HepG2 (cell line): ENCODE measurements around the gene MYO10. TPM values are rescaled to one million over a fixed set of nuclear protein-coding genes. Genes with fewer than 3 reads are reported as not detected.

Experiments
- ATAC-seq: fragments of 200-7000 bp; cut with Tn5 transposase; 3 replicates; pipeline ENCODE4 v1.9.1; 2020; ENCODE audit warnings: mild to moderate bottlenecking, moderate library complexity
- BruUV-seq: library from RNA; stranded (reverse); fragments of 400-500 nt; replicated peaks from 2 replicates; lab custom pipeline; 2021; lab: Mats Ljungman, UMichigan
- CTCF ChIA-PET: fragments of 300-600 bp; formaldehyde crosslinking; extraction: SDS; loops from one replicate; lab custom pipeline; 2021; ENCODE audit warnings: low total read pairs, inconsistent platforms, low intra/inter-chr PET ratio; lab: Yijun Ruan, JAX
- POLR2A ChIA-PET: fragments of 350-600 bp; sonication (Branson Sonifier 250); formaldehyde crosslinking; loops from one replicate; lab custom pipeline; 2020; ENCODE audit warnings: antibody characterized with exemption, inconsistent platforms; lab: Yijun Ruan, JAX
- DNase-seq: peaks from one replicate; pipeline ENCODE4 v3.0.0-alpha.2; 2015; ENCODE audit warnings: low spot score
- FAIRE-seq: peaks from 3 replicates; lab custom pipeline; 2011; peaks lifted over from hg19 to GRCh38; lab: Jason Lieb, UNC
- H2AFZ ChIP-seq: one replicate; pipeline ENCODE4 v1.6.1; 2011; ENCODE audit warnings: low read length, inconsistent platforms
- H3K27ac ChIP-seq: fragments of 300-600 bp; 3 replicates; pipeline ENCODE4 v1.8.0; 2011; ENCODE audit warnings: mixed run types, mild to moderate bottlenecking, mixed read lengths, low read length, inconsistent platforms; ENCODE audit not compliant: insufficient read depth; ENCODE audit errors: extremely low read length
- H3K27me3 ChIP-seq, 2 experiments: fragments of 200-600 bp in 1 of 2; 2 replicates in 1 of 2; 3 replicates in 1 of 2; pipeline versions ENCODE4 v1.6.0 to v1.8.0; 2011; ENCODE audit warnings: low read length in 2 of 2, mild to moderate bottlenecking in 2 of 2, moderate library complexity in 2 of 2, inconsistent platforms in 1 of 2; ENCODE audit not compliant: insufficient read depth in 2 of 2, control insufficient read depth in 1 of 2
- H3K36me3 ChIP-seq, 2 experiments: fragments of 200-600 bp in 1 of 2; replicated peaks in 1 of 2; 2 replicates in 1 of 2; 3 replicates in 1 of 2; pipeline versions ENCODE4 v1.5.1 to v1.8.0; 2011; ENCODE audit warnings: low read length in 2 of 2, inconsistent platforms in 1 of 2; ENCODE audit not compliant: insufficient read depth in 2 of 2, control insufficient read depth in 1 of 2
- H3K4me1 ChIP-seq: 2 replicates; pipeline ENCODE4 v1.5.1; 2012; ENCODE audit warnings: low read length, inconsistent platforms; ENCODE audit not compliant: insufficient read depth
- H3K4me2 ChIP-seq: 2 replicates; pipeline ENCODE4 v1.6.0; 2011; ENCODE audit warnings: low read depth, low read length, inconsistent platforms
- H3K4me3 ChIP-seq, 3 experiments: fragments of 200-600 bp in 1 of 3; sonication (generic), shearing (Covaris generic) in 1 of 3; replicated peaks in 1 of 3; 2 replicates each; pipeline ENCODE4 v1.5.1; 2011 to 2016; ENCODE audit warnings: low read length in 3 of 3, inconsistent platforms in 2 of 3, low read depth in 2 of 3, mild to moderate bottlenecking in 2 of 3, control low read depth in 1 of 3, mixed read lengths in 1 of 3; ENCODE audit not compliant: insufficient read depth in 1 of 3
- H3K79me2 ChIP-seq: one replicate; pipeline ENCODE4 v1.6.1; 2011; ENCODE audit warnings: low read length, inconsistent platforms; ENCODE audit not compliant: insufficient read depth
- H3K9ac ChIP-seq: 2 replicates; pipeline ENCODE4 v1.6.0; 2011; ENCODE audit warnings: mild to moderate bottlenecking, low read depth, low read length, inconsistent platforms; ENCODE audit not compliant: insufficient read depth
- H3K9me3 ChIP-seq: 2 replicates; pipeline ENCODE4 v1.5.1; 2012; ENCODE audit warnings: mild to moderate bottlenecking, low read length
- H4K20me1 ChIP-seq: 2 replicates; pipeline ENCODE4 v1.6.0; 2011; ENCODE audit warnings: inconsistent platforms, mild to moderate bottlenecking, low read length, moderate library complexity; ENCODE audit not compliant: insufficient read depth
- ESRRA ChIP-seq: sonication (generic); formaldehyde crosslinking; IDR thresholded peaks from 2 replicates; pipeline ENCODE4 v1.5.1; 2020; ENCODE audit warnings: mild to moderate bottlenecking, low read depth, missing genetic modification reagents
- GLMP ChIP-seq: sonication (generic); formaldehyde crosslinking; IDR thresholded peaks from 2 replicates; pipeline ENCODE4 v1.9.0; 2021; ENCODE audit warnings: missing genetic modification reagents, mild to moderate bottlenecking, borderline replicate concordance
- KLF6 ChIP-seq: IDR thresholded peaks from 2 replicates; pipeline ENCODE4 v1.8.0; 2016; ENCODE audit warnings: missing biosample characterization, missing genetic modification reagents
- PRMT3 ChIP-seq: sonication (generic); formaldehyde crosslinking; IDR thresholded peaks from 2 replicates; pipeline ENCODE4 v1.8.1; 2022; ENCODE audit warnings: low read depth, mild to moderate bottlenecking, moderate library complexity, missing genetic modification reagents, borderline replicate concordance
- ZBTB1 ChIP-seq: sonication (generic); formaldehyde crosslinking; IDR thresholded peaks from 2 replicates; pipeline ENCODE4 v1.4.0; 2020; ENCODE audit warnings: missing genetic modification reagents, borderline replicate concordance
- ZNF615 ChIP-seq: sonication (generic); formaldehyde crosslinking; IDR thresholded peaks from 2 replicates; pipeline ENCODE4 v1.5.0; 2020; ENCODE audit warnings: mild to moderate bottlenecking, missing genetic modification reagents, borderline replicate concordance
- ZNF781 ChIP-seq: sonication (generic); formaldehyde crosslinking; IDR thresholded peaks from 2 replicates; pipeline ENCODE4 v1.5.1; 2020; ENCODE audit warnings: borderline replicate concordance, mild to moderate bottlenecking, missing genetic modification reagents; ENCODE audit errors: not compliant biosample characterization
- WGBS: methylation state at CpG from one replicate; pipeline ENCODE4 v1.1.6; 2017; ENCODE audit warnings: low lambda C conversion rate; 5-methylcytosine and 5-hydroxymethylcytosine counted together
- in situ Hi-C: cut with HindIII; loops from 2 replicates; pipeline ENCODE4 v1.10.0; 2017; ENCODE audit warnings: low pct_unique_long_range_greater_than_20kb; ENCODE audit not compliant: extremely low pct_ligation_motif_present
- intact Hi-C: fragments of 100-400 bp; cut with micrococcal nuclease; formaldehyde crosslinking; loops from one replicate; pipeline ENCODE4 v1.10.0; 2022; ENCODE audit not compliant: unreplicated experiment
- polyA plus RNA-seq, 8 experiments: library from polyadenylated mRNA; depleted of rRNA in 3 of 8; stranded (reverse) in 7 of 8; unstranded in 1 of 8; fragments of >200 nt; fragmentation: Illumina TruSeq in 4 of 8; extraction: Trizol in 4 of 8; gene quantifications; 2 replicates each; pipeline versions ENCODE4 v1.2.1 to v1.2.3, GENCODE V29; 2011 to 2016; ENCODE audit warnings: low read depth in 4 of 8, missing spikeins in 1 of 8, mixed read lengths in 1 of 8; ENCODE audit not compliant: insufficient read depth in 1 of 8
- total RNA-seq, 5 experiments: library from RNA; depleted of rRNA; stranded (reverse); fragments of >200 nt; fragmentation: Illumina TruSeq; extraction: Trizol; gene quantifications; 2 replicates each; pipeline ENCODE4 v1.2.3, GENCODE V29; 2016; ENCODE audit warnings: low read depth in 1 of 5
- TF ChIP-seq, protein P1 (sequence below): sonication (generic); formaldehyde crosslinking; IDR thresholded peaks from 2 replicates; pipeline ENCODE4 v1.8.1; 2023; ENCODE audit warnings: mild to moderate bottlenecking, inconsistent platforms, moderate library complexity, missing genetic modification reagents, borderline replicate concordance
- TF ChIP-seq, protein P2 (sequence below): sonication (generic); formaldehyde crosslinking; IDR thresholded peaks from 2 replicates; pipeline ENCODE4 v1.5.0; 2020; ENCODE audit warnings: mild to moderate bottlenecking, missing genetic modification reagents, borderline replicate concordance

Gene MYO10
- total and polyA plus RNA-seq, 2 of the 13 experiments (the other 11 are each of a cell fraction or from before 2014, with no cell fraction given) = 4.5 to 14.0 TPM

DNA sequence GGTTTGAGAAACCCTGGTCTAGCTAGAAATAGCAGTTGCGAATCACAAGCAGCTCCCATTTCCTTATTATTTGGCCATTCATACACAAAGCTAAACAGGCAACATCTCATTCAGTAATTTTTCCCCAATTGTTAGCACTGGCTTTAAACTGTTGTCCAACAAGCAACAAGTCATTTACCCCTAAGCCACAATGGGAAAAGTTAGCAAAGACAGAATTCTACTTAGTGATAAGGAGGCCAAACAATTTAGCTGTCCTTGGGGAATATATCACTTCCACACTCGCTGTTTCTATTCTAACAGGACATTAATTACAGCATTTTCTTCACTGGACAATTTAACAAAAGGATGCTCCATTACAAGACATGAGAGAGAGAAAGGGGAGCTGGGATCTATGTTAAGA lies 2.8 kb downstream of the MYO10 start:
- Histone ChIP-seq H3K4me2 (no peak overlapping the region), H3K4me3 (no peak overlapping the region)

More for the DNA sequence above, 2.8 kb downstream of the MYO10 start:
- POLR2A ChIA-PET = no interaction called here
- H4K20me1 ChIP-seq = no peaks in the 10 kb centered on the region; the same call in 1 of the 2 replicates
- CTCF ChIA-PET = interaction anchor here (2.2 kb wide), 1 partner anchor 256 kb away, joined by 7 read pairs; no protein-coding TSS in a partner anchor
- H3K79me2 ChIP-seq = no peaks in the 10 kb centered on the region
- BruUV-seq = no TSS peak
- in situ Hi-C loops = loop anchor here (10.0 kb wide), 1 partner anchor 251 kb away; no protein-coding TSS in a partner anchor
- TF ChIP-seq ZNF781 (CRISPR knock-in tag) (no peak), ESRRA (CRISPR knock-in tag) (no peak), ZNF615 (CRISPR knock-in tag) (no peak), GLMP (CRISPR knock-in tag) (no peak), KLF6 (CRISPR knock-in tag) (no peak), ZBTB1 (no peak), PRMT3 (CRISPR knock-in tag) (no peak)
- TF ChIP-seq, protein P1, sequence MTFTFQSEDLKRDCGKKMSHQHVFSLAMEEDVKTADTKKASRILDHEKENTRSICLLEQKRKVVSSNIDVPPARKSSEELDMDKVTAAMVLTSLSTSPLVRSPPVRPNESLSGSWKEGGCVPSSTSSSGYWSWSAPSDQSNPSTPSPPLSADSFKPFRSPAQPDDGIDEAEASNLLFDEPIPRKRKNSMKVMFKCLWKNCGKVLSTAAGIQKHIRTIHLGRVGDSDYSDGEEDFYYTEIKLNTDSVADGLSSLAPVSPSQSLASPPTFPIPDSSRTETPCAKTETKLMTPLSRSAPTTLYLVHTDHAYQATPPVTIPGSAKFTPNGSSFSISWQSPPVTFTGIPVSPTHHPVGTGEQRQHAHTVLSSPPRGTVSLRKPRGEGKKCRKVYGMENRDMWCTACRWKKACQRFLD = no peak
- TF ChIP-seq, protein P2, sequence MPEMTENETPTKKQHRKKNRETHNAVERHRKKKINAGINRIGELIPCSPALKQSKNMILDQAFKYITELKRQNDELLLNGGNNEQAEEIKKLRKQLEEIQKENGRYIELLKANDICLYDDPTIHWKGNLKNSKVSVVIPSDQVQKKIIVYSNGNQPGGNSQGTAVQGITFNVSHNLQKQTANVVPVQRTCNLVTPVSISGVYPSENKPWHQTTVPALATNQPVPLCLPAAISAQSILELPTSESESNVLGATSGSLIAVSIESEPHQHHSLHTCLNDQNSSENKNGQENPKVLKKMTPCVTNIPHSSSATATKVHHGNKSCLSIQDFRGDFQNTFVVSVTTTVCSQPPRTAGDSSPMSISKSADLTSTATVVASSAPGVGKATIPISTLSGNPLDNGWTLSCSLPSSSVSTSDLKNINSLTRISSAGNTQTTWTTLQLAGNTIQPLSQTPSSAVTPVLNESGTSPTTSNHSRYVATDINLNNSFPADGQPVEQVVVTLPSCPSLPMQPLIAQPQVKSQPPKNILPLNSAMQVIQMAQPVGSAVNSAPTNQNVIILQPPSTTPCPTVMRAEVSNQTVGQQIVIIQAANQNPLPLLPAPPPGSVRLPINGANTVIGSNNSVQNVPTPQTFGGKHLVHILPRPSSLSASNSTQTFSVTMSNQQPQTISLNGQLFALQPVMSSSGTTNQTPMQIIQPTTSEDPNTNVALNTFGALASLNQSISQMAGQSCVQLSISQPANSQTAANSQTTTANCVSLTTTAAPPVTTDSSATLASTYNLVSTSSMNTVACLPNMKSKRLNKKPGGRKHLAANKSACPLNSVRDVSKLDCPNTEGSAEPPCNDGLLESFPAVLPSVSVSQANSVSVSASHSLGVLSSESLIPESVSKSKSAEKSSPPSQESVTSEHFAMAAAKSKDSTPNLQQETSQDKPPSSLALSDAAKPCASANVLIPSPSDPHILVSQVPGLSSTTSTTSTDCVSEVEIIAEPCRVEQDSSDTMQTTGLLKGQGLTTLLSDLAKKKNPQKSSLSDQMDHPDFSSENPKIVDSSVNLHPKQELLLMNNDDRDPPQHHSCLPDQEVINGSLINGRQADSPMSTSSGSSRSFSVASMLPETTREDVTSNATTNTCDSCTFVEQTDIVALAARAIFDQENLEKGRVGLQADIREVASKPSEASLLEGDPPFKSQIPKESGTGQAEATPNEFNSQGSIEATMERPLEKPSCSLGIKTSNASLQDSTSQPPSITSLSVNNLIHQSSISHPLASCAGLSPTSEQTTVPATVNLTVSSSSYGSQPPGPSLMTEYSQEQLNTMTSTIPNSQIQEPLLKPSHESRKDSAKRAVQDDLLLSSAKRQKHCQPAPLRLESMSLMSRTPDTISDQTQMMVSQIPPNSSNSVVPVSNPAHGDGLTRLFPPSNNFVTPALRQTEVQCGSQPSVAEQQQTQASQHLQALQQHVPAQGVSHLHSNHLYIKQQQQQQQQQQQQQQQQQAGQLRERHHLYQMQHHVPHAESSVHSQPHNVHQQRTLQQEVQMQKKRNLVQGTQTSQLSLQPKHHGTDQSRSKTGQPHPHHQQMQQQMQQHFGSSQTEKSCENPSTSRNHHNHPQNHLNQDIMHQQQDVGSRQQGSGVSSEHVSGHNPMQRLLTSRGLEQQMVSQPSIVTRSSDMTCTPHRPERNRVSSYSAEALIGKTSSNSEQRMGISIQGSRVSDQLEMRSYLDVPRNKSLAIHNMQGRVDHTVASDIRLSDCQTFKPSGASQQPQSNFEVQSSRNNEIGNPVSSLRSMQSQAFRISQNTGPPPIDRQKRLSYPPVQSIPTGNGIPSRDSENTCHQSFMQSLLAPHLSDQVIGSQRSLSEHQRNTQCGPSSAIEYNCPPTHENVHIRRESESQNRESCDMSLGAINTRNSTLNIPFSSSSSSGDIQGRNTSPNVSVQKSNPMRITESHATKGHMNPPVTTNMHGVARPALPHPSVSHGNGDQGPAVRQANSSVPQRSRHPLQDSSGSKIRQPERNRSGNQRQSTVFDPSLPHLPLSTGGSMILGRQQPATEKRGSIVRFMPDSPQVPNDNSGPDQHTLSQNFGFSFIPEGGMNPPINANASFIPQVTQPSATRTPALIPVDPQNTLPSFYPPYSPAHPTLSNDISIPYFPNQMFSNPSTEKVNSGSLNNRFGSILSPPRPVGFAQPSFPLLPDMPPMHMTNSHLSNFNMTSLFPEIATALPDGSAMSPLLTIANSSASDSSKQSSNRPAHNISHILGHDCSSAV (CRISPR knock-in tag) = no peak
- H3K27me3 ChIP-seq = peaks cover 3 to 37% of the 10 kb centered on the region in 2 experiments; a peak in 3 of 5 replicates
- intact Hi-C loops = loop anchor here (5.0 kb wide), 1 partner anchor 141 kb away; no protein-coding TSS in a partner anchor
- 79% methylated on average over 2 of the region's 2 CpGs for WGBS
- H2AFZ ChIP-seq = no peak overlapping the region
- peaks cover 18% of the 10 kb centered on the region for H3K4me1 ChIP-seq
- no peak for ATAC-seq
- no peak overlapping the region for H3K27ac ChIP-seq
- no peak for DNase-seq
- no peak for FAIRE-seq
- H3K9ac ChIP-seq = no peak overlapping the region
- H3K36me3 ChIP-seq = no peaks in the 10 kb centered on the region
- H3K9me3 ChIP-seq = no peaks in the 10 kb centered on the region
